ENCODE measurements around the gene CARNS1. TPM values are rescaled to one million over a fixed set of nuclear protein-coding genes. Genes with fewer than 3 reads are reported as not detected.

Gene CARNS1
- total and polyA plus RNA-seq, 10 of the 15 experiments (the other 5 are each of a cell fraction or from before 2014, with no cell fraction given): 0.02 to 0.14 (median 0.10) TPM; not detected in 3

- peak; percentile 64 for FAIRE-seq
- H3K79me2 ChIP-seq (ENCODE audit: control insufficient read depth, insufficient read depth, low read length): peaks cover 21% of the 10 kb centered on the region
- ChIA-PET POLR2A (interaction anchor here (0.6 to 0.7 kb wide), 2 partner anchors 44 to 96 kb away, joined by 3 to 4 read pairs; no protein-coding TSS in a partner anchor), CTCF (interaction anchor here (0.5 to 25.5 kb wide), 12 partner anchors 9 to 259 kb away, joined by 3 to 1301 read pairs (median 4); partner anchors contain the start of genes CLCF1, POLD4, PPP1CA and PTPRCAP), SMC1A (ENCODE audit: uncharacterized antibody, unreplicated experiment) (interaction anchor here (0.8 to 1.0 kb wide), 3 partner anchors 11 to 116 kb away, joined by 3 to 5 read pairs (median 3); partner anchors contain the start of genes PITPNM1 and POLD4), RAD21 (ENCODE audit: unreplicated experiment) (interaction anchor here (0.6 to 15.0 kb wide), 5 partner anchors 12 to 96 kb away, joined by 3 to 525 read pairs (median 4); partner anchors contain the start of genes POLD4, PPP1CA and PTPRCAP)
- BruUV-seq (replicated peaks): no TSS peak
- in situ Hi-C loops (cut with MboI) (loop anchor here (5.0 kb wide), 1 partner anchor 37 kb away; the partner anchor contains the start of gene POLD4), intact Hi-C loops (cut with micrococcal nuclease; ENCODE audit: unreplicated experiment) (loop anchor here (1.0 kb wide), 1 partner anchor 117 kb away; no protein-coding TSS in a partner anchor)
- H3K4me1 ChIP-seq (ENCODE audit: control insufficient read depth, insufficient read depth, low read length): peaks cover 7% of the 10 kb centered on the region
- 67% methylated on average over 6 of the region's 6 CpGs for WGBS (ENCODE audit: insufficient coverage, insufficient replicate concordance, low lambda C conversion rate, missing lambda C conversion rate)
- H3K4me3 ChIP-seq: no peak overlapping the region
- no peak overlapping the region for H3K9ac ChIP-seq (ENCODE audit: control insufficient read depth, insufficient read depth, low read length)
- peaks cover 0 to 6% of the 10 kb centered on the region in 2 experiments; a peak in 2 of 4 replicates for H3K36me3 ChIP-seq (ENCODE audit: control insufficient read depth in 2 of 2, insufficient read depth in 2 of 2, low read length in 1 of 2)
- H3K27ac ChIP-seq (ENCODE audit: control insufficient read depth, insufficient read depth): no peak overlapping the region
- H3K4me2 ChIP-seq (ENCODE audit: control insufficient read depth, insufficient read depth): no peak overlapping the region
- H2AFZ ChIP-seq (ENCODE audit: control insufficient read depth, low read depth, low read length): no peak overlapping the region
- no peak for DNase-seq (ENCODE audit: low read depth, low spot score)
- no peaks in the 10 kb centered on the region for H3K9me3 ChIP-seq (replicated peaks; ENCODE audit: control insufficient read depth, insufficient read depth, low read length)
- peaks cover 0 to 3% of the 10 kb centered on the region in 2 experiments; a peak in 2 of 4 replicates for H3K27me3 ChIP-seq (replicated peaks in 1 of 2; ENCODE audit: control insufficient read depth in 2 of 2, insufficient read depth in 2 of 2, low read length in 1 of 2)
- no peaks in the 10 kb centered on the region; the same call in 1 of the 2 replicates for H4K20me1 ChIP-seq (ENCODE audit: control insufficient read depth, insufficient read depth)
- ATAC-seq: peak; percentile 71
- TF ChIP-seq ZNF24 (IDR thresholded peaks at IDR 0.05) (no peak), CEBPZ (IDR thresholded peaks at IDR 0.05; ENCODE audit: low read depth, low read length) (no peak), CTCF (IDR thresholded peaks at IDR 0.05 in 2 of 3, conservative IDR thresholded peaks at IDR 0.05 in 1 of 3; ENCODE audit: control insufficient read depth in 2 of 3, extremely low read depth in 1 of 3, insufficient read depth in 1 of 3, low read depth in 3 of 3, low read length in 3 of 3) (peak; percentile 72 to 85 (median 75)), NFXL1 (IDR thresholded peaks at IDR 0.05; ENCODE audit: borderline replicate concordance) (no peak), SMAD5 (IDR thresholded peaks at IDR 0.05; ENCODE audit: low read depth) (no peak), MEF2A (IDR thresholded peaks at IDR 0.05; ENCODE audit: insufficient read depth, low read depth, low read length) (no peak), SMC3 (IDR thresholded peaks at IDR 0.05; ENCODE audit: borderline replicate concordance, low read length) (peak; percentile 71), BRCA1 (IDR thresholded peaks at IDR 0.05; ENCODE audit: low read depth, low read length) (no peak), NR2C1 (IDR thresholded peaks at IDR 0.05) (no peak), SPI1 (IDR thresholded peaks at IDR 0.05; ENCODE audit: borderline replicate concordance, insufficient read depth, low read depth, low read length) (no peak), YY1 (IDR thresholded peaks at IDR 0.05; ENCODE audit: low read depth, low read length) (peak; percentile 47; the same call in 1 of the 2 replicates), RAD21 (IDR thresholded peaks at IDR 0.05; ENCODE audit: insufficient read depth, low read depth, low read length) (peak; percentile 71), CBX5 (IDR thresholded peaks at IDR 0.05; ENCODE audit: low read depth) (no peak), RBBP5 (conservative IDR thresholded peaks at IDR 0.05) (no peak), EGR1 (IDR thresholded peaks at IDR 0.05; ENCODE audit: borderline replicate concordance in 1 of 2, low read depth in 2 of 2, low read length in 2 of 2) (no peak), IKZF2 (IDR thresholded peaks at IDR 0.05) (0 out of 4 replicates have a peak, but pooled peaks have one; percentile 8 to 17), IKZF1 (conservative IDR thresholded peaks at IDR 0.05) (peak; percentile 34; the same call in 1 of the 2 replicates)
Measured at GRCh38 chr11:67389477-67389876, 26.0 kb upstream of the CARNS1 start.
